Kidney glomerular epithelial cell (primary cell): ENCODE measurements around the gene CTNNBL1.

Source experiments
- DNase-seq: peaks from one replicate; lab custom pipeline; 2025; lab: John Stamatoyannopoulos, UW

CTNNBL1 gene

GRCh38 chr20:37741570-37741969, 47.7 kb downstream of the CTNNBL1 start:
- no peak for DNase-seq

- DNase-seq, result no peak
These were observed 48.3 kb downstream of the CTNNBL1 start for GRCh38 chr20:37742131-37742530.

- DNase-seq, result no peak
These were observed 50.5 kb downstream of the CTNNBL1 start for GRCh38 chr20:37744347-37744746.

- no peak for DNase-seq
These were observed 51.7 kb downstream of the CTNNBL1 start for GRCh38 chr20:37745553-37745952.

- no peak for DNase-seq
These were observed 54.2 kb downstream of the CTNNBL1 start for GRCh38 chr20:37748015-37748414.

- no peak for DNase-seq
These were observed 55.4 kb downstream of the CTNNBL1 start for GRCh38 chr20:37749218-37749617.

- DNase-seq, result no peak
These were observed 56.0 kb downstream of the CTNNBL1 start for GRCh38 chr20:37749620-37750403.

GRCh38 chr20:37755665-37756064, 61.8 kb downstream of the CTNNBL1 start:
- no peak for DNase-seq

- no peak for DNase-seq
These were observed 62.4 kb downstream of the CTNNBL1 start for GRCh38 chr20:37756234-37756633.

GRCh38 chr20:37757550-37757949, 63.7 kb downstream of the CTNNBL1 start:
- DNase-seq, result no peak

- DNase-seq, result no peak
These were observed 64.5 kb downstream of the CTNNBL1 start for GRCh38 chr20:37758332-37758731.

GRCh38 chr20:37759052-37759553, 65.3 kb downstream of the CTNNBL1 start:
- DNase-seq, result no peak

- DNase-seq, result no peak
These were observed 66.0 kb downstream of the CTNNBL1 start for GRCh38 chr20:37759761-37760209.

GRCh38 chr20:37760322-37760721, 66.5 kb downstream of the CTNNBL1 start:
- no peak for DNase-seq

- DNase-seq, result no peak
These were observed 69.1 kb downstream of the CTNNBL1 start for GRCh38 chr20:37762716-37763485.

- no peak for DNase-seq
These were observed 70.6 kb downstream of the CTNNBL1 start for GRCh38 chr20:37764333-37764935.

GRCh38 chr20:37770908-37771307, 77.1 kb downstream of the CTNNBL1 start:
- no peak for DNase-seq

- DNase-seq, result no peak
These were observed 79.5 kb downstream of the CTNNBL1 start for GRCh38 chr20:37773291-37773826.

GRCh38 chr20:37774156-37774555, 80.3 kb downstream of the CTNNBL1 start:
- DNase-seq, result no peak

- no peak for DNase-seq
These were observed 81.4 kb downstream of the CTNNBL1 start for GRCh38 chr20:37775200-37775599.

GRCh38 chr20:37776049-37776448, 82.2 kb downstream of the CTNNBL1 start:
- no peak for DNase-seq

- no peak for DNase-seq
These were observed 82.7 kb downstream of the CTNNBL1 start for GRCh38 chr20:37776526-37776925.
